Measurements from ENCODE around the gene EEFSEC. TPM values are rescaled to one million over a fixed set of nuclear protein-coding genes. Genes with fewer than 3 reads are reported as not detected.

Gene EEFSEC
- total RNA-seq, 3 donors from 2014 or later: 9.7 to 10.9 (median 10.8) TPM

DNA sequence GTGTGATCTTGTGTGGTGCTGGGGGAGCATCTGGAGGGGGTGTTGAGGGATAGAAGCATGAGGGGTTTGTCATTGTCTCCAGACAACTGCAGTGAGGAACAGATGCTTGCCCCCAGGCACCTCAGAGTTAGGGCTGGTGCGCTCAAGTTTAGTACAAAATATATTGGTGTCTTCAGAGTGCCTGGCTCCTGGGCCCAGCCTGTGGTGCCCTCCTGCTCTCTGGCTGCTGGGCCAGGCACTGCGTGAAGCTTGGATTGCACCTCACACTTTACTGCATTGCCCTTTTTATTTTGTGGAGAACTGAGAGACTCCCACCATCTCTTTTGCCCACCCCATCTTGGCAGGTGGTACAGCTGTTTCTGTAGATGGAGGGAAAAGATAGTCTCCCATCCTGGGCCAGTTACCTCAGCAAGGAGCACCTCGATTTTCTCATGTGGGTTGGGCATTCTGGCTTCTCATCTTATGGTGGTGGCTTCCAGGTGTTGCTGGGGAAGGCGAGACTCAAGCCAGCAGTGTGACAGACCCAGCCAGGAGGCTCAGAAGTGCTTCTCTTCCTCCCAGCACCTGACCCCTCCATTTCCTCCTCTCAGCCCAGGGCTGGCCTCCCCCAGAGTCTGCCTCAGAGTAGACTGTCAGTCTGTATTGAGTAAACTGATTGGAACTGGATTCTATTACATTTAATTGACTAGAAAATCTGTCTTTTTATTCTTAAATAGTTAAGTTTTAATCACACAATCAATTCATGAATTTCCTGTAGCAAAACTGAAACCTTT is 173.0 kb downstream of the EEFSEC start:
- no peaks in the 10 kb centered on the region for H3K36me3 ChIP-seq (ENCODE audit: low read depth)
- no peak for DNase-seq
- ATAC-seq: no peak
- no peaks in the 10 kb centered on the region for H3K9me3 ChIP-seq
- intact Hi-C loops (cut with DNase I, micrococcal nuclease): no loop called here
- H3K4me1 ChIP-seq (ENCODE audit: low read depth): peaks cover 8% of the 10 kb centered on the region
- TF ChIP-seq, protein P1, sequence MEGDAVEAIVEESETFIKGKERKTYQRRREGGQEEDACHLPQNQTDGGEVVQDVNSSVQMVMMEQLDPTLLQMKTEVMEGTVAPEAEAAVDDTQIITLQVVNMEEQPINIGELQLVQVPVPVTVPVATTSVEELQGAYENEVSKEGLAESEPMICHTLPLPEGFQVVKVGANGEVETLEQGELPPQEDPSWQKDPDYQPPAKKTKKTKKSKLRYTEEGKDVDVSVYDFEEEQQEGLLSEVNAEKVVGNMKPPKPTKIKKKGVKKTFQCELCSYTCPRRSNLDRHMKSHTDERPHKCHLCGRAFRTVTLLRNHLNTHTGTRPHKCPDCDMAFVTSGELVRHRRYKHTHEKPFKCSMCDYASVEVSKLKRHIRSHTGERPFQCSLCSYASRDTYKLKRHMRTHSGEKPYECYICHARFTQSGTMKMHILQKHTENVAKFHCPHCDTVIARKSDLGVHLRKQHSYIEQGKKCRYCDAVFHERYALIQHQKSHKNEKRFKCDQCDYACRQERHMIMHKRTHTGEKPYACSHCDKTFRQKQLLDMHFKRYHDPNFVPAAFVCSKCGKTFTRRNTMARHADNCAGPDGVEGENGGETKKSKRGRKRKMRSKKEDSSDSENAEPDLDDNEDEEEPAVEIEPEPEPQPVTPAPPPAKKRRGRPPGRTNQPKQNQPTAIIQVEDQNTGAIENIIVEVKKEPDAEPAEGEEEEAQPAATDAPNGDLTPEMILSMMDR (IDR thresholded peaks at IDR 0.05): no peak
- no peak overlapping the region for H3K4me3 ChIP-seq

GRCh38 chr3:128327606-128328031 is 174.3 kb downstream of the EEFSEC start:
- H3K4me1 ChIP-seq (ENCODE audit: low read depth): peaks cover 8% of the 10 kb centered on the region
- DNase-seq (no peak), ATAC-seq (no peak)
- no peak overlapping the region for H3K4me3 ChIP-seq
- no peaks in the 10 kb centered on the region for H3K36me3 ChIP-seq (ENCODE audit: low read depth)
- H3K9me3 ChIP-seq: no peaks in the 10 kb centered on the region
- intact Hi-C loops (cut with DNase I, micrococcal nuclease): no loop called here
- TF ChIP-seq, protein P1 (IDR thresholded peaks at IDR 0.05): no peak

DNA sequence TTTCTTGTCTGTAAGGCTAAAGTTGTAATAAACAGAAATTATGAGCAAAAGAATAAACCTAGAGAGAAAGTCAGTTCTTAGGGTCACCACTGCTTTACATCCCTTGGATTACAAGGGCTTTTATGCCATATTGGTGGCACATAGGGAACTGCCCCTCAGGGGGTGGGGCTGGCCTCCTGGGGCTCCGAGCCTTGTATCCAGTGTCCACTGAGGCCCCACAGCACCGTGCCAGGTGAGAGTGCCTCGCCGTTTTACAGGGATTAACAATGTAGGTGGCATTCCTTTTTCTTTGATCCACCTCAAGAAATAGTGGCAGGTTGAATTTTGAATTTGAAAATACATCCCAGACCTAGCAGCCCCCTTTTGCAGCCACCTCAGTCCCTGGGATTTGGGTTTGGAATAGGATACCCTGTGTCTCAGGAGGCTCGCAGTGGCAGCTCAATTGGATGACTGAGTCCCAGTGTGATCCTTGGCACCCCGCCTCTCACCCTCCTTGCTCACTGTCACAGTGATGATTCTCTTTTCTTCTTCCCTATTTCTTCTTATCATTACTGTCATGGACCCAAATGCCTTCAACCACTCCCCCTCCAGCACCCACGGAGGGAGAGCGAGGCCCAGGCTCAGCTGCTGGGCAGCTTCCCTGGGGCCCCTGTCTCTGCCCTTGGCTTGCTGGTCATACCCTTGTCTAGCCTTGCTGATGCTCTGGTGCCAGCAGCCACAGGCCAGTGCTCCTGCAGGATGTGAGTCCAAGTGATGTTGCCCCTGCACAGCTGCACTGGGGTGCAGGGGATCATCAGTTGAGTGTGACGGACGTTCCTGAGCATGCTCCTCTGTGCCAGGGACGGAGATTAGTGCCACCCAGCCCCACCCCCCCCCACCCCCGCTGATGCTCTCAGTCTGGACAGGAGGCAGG is 175.5 kb downstream of the EEFSEC start:
- peaks cover under 1% of the 10 kb centered on the region for H3K4me1 ChIP-seq (ENCODE audit: low read depth)
- H3K36me3 ChIP-seq (ENCODE audit: low read depth): no peaks in the 10 kb centered on the region
- TF ChIP-seq, protein P1 (IDR thresholded peaks at IDR 0.05): no peak
- DNase-seq: no peak
- no peak overlapping the region for H3K4me3 ChIP-seq
- H3K9me3 ChIP-seq: no peaks in the 10 kb centered on the region
- ATAC-seq: no peak
- intact Hi-C loops (cut with DNase I, micrococcal nuclease): no loop called here

GRCh38 chr3:128329491-128330213 is 176.4 kb downstream of the EEFSEC start:
- Histone ChIP-seq H3K4me3 (no peak overlapping the region), H3K4me1 (ENCODE audit: low read depth) (no peaks in the 10 kb centered on the region), H3K9me3 (no peaks in the 10 kb centered on the region), H3K36me3 (ENCODE audit: low read depth) (no peaks in the 10 kb centered on the region)
- intact Hi-C loops (cut with DNase I, micrococcal nuclease): no loop called here
- DNase-seq (no peak), ATAC-seq (no peak)
- TF ChIP-seq, protein P1 (IDR thresholded peaks at IDR 0.05): no peak

GRCh38 chr3:128330214-128330842 is 177.0 kb downstream of the EEFSEC start:
- Histone ChIP-seq H3K4me1 (ENCODE audit: low read depth) (no peaks in the 10 kb centered on the region), H3K9me3 (no peaks in the 10 kb centered on the region), H3K4me3 (no peak overlapping the region), H3K36me3 (ENCODE audit: low read depth) (no peaks in the 10 kb centered on the region)
- TF ChIP-seq, protein P1 (IDR thresholded peaks at IDR 0.05): no peak
- intact Hi-C loops (cut with DNase I, micrococcal nuclease): no loop called here
- DNase-seq: no peak
- ATAC-seq: peak; percentile 9

All from mucosa of descending colon (tissue), 3 donors.